PFSK-1 (cell line): Measurements from ENCODE around the gene FOSL1.

Experiments
- REST ChIP-seq, 2 experiments: IDR thresholded peaks; 2 replicates each; pipeline versions ENCODE4 v1.6.1 to v1.8.0; 2011 to 2012; ENCODE audit warnings: low read depth in 2 of 2, low read length in 2 of 2, control low read depth in 1 of 2, inconsistent platforms in 1 of 2, mild to moderate bottlenecking in 1 of 2, moderate library complexity in 1 of 2; ENCODE audit not compliant: insufficient read depth in 1 of 2
- SIN3A ChIP-seq: IDR thresholded peaks from 2 replicates; pipeline ENCODE4 v1.6.1; 2012; ENCODE audit warnings: mild to moderate bottlenecking, low read length, moderate library complexity, borderline replicate concordance; ENCODE audit not compliant: insufficient read depth

GRCh38 chr11:65869643-65870306, 30.4 kb downstream of the FOSL1 start:
- TF ChIP-seq SIN3A, result no peak
- no peak for TF ChIP-seq REST (IDR thresholded peaks at IDR 0.05; ENCODE audit: insufficient read depth in 1 of 2, low read depth in 2 of 2, low read length in 2 of 2)
